ENCODE measurements around the gene KRT4.

The KRT4 gene

DNA sequence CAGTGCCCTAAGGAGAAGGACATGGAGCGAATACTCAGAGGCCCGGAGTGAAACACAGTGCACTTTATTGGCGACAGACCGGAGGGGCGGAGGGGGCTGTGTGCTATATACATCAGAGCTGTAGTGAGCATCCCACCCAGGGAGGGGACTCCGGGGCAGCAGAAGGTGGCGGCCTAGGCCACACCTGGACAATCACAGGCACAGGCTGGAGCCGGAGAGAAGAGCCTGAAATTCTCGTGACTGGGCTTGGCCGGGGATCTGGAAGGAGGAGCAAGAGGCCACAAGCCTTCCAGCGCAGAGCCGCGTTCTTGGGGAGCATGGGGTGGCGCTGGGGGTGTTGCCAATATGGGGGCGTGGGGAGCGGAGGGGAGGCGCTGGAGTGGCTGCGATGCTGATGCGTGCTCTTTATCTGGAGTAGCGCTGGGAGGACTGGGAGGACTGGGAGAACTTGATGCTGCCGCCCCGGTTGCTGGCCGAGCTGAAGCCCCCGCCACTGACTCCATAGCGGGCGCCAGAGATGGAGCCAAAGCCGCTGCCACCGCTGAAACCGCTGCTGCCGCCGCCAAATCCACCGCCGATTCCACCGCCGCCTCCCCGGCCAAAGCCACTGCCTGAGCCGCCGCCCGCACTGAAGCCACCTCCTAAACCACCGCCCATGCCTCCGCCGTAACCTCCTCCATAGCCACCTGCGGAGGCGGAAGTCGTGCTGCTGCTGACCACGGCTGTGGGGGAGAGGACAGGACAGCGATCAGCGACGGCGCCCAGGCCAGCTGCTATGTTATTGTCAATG is 24.1 kb downstream of the KRT4 start:
- Histone ChIP-seq H3K9ac (ENCODE audit: insufficient read length) (no peak overlapping the region), H3K9me3 (ENCODE audit: low read depth, low read length) (no peaks in the 10 kb centered on the region)
- DNase-seq (ENCODE audit: low read depth, low spot score), result no peak

DNA sequence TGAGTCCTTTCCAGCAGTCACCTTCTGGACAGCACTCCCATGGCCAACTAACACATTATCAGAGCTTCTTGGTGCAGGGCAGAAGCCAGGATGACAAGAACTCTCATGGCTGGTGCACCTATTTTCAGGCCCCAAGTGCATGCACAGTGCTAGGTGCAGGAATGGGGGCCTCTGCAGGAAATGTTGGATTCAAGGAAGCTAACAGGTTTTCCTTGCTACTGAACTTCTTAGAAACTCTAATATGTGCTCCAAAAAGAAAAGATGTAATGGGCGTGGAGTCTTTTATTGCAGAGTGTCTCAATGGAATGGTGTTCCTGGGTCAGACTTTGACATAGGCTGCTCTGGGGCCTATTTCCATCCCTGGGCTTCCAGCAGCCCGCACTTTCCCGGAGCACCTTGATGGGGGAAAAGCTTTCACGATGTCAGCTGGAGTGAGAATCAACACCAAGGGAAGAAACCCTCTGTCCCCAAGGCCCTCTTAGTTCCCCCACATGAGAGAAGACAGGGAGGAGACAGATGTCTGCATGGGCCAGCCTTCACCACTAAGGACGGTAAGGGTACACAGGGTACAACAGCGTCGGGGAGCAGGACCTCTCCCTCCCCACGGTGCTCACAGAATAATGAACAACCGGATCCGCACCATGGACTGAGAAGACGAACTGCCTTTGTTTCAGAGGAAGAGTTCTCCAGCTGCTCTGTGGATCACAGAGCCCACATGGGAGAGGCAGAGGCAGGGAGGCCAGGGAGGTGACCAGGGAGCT is 24.9 kb downstream of the KRT4 start:
- Histone ChIP-seq H3K4me3 (no peak overlapping the region), H3K9me3 (ENCODE audit: low read depth, low read length) (no peaks in the 10 kb centered on the region), H3K27ac (no peak overlapping the region), H3K36me3 (ENCODE audit: insufficient read depth, low read length) (no peaks in the 10 kb centered on the region), H3K9ac (ENCODE audit: insufficient read length) (no peak overlapping the region)
- no peak for DNase-seq (ENCODE audit: low read depth, low spot score)
- no peak for TF ChIP-seq FOXP2 (optimal IDR thresholded peaks at IDR 0.05; ENCODE audit: control extremely low read depth, extremely low read length, insufficient read depth)
- TF ChIP-seq POLR2AphosphoS5 (IDR thresholded peaks at IDR 0.05; ENCODE audit: borderline replicate concordance, low read depth, low read length), result no peak
- no peak for TF ChIP-seq EZH2 (IDR thresholded peaks at IDR 0.05)

More for the DNA sequence above, 24.1 kb downstream of the KRT4 start:
- TF ChIP-seq FOXP2 (optimal IDR thresholded peaks at IDR 0.05; ENCODE audit: control extremely low read depth, extremely low read length, insufficient read depth), result no peak
- TF ChIP-seq POLR2AphosphoS5 (IDR thresholded peaks at IDR 0.05; ENCODE audit: borderline replicate concordance, low read depth, low read length), result no peak
- no peak for TF ChIP-seq EZH2 (IDR thresholded peaks at IDR 0.05)
- no peak overlapping the region for H3K4me3 ChIP-seq
- no peak overlapping the region for H3K27ac ChIP-seq
- H3K36me3 ChIP-seq (ENCODE audit: insufficient read depth, low read length), result no peaks in the 10 kb centered on the region

DNA sequence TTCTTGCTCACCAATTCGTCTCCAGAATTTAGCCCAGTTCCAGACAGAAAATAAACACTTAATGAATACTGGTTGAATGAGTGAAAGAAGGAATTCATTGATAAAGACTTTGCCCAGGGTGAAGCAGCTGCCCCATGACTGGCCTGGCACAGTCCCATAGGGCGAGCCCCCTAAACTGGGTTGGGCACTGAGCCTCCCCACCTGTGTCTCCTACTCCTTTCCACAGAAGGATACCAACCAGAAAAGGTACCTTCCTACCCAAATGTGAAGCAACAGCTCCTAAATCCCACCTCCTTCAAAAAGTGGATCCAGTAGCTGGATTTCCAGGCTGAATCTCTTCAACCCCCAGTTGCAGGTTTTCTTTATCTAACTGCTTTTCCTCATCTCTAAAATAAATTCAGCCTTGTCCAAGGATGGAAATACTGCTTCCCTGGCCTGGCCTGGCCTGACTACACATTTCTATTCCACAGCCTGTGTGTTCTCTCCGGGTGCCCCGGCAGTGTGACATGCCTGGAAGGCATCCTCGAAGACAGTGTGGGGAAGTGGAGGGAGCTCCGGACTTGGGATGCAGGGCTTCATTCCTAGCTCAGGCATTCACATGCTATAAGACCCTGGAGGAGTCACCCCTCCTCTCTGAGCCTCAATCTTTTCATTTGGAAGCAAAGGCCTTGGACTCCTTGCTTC is 25.6 kb downstream of the KRT4 start:
- Histone ChIP-seq H3K27ac (no peak overlapping the region), H3K4me3 (no peak overlapping the region), H3K36me3 (ENCODE audit: insufficient read depth, low read length) (no peaks in the 10 kb centered on the region), H3K9ac (ENCODE audit: insufficient read length) (no peak overlapping the region), H3K9me3 (ENCODE audit: low read depth, low read length) (no peaks in the 10 kb centered on the region)
- no peak for DNase-seq (ENCODE audit: low read depth, low spot score)
- TF ChIP-seq EZH2 (IDR thresholded peaks at IDR 0.05) (no peak), FOXP2 (optimal IDR thresholded peaks at IDR 0.05; ENCODE audit: control extremely low read depth, extremely low read length, insufficient read depth) (no peak), POLR2AphosphoS5 (IDR thresholded peaks at IDR 0.05; ENCODE audit: borderline replicate concordance, low read depth, low read length) (no peak)

DNA sequence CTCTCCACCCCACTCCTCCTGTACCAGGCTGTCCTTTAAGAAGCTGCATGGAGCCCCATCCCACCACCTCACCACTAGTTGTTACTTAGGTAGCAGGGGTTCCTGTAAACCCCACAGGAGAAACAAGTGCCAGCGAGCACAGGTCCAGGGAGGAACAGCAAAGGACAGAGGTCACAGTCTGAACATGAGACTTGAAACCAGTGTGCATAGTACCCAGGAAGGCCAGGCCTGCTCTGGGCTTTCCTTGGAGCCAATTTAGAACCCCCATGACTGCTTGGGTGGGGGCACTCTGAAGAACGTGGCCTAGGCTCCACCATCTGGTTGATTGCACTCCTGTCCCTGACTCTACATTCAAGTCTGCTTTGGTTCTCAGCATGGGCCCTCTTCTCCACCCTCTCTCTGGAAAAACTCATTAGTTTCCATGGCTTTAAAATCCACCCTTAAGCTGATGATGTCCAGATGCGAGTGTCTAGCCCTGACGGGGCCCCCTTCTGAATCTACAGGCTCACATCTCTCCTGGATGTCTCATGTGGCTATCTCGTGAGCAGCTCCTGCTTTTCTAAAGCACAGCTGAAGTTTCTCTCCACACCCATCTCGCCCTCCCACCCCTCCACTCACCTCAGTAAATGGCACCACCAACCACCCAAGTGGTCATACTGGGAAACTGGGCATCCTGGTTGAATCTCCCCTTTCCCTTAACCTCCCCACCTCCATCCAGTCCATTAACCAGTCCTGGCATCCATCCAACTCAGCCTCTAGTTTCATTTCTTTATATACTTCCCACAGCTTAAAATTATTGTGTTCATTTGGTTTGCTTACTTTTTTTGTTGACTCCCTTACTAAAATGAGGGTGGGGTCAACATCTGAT is 26.4 kb downstream of the KRT4 start:
- Histone ChIP-seq H3K4me3 (no peak overlapping the region), H3K9me3 (ENCODE audit: low read depth, low read length) (no peaks in the 10 kb centered on the region), H3K36me3 (ENCODE audit: insufficient read depth, low read length) (no peaks in the 10 kb centered on the region), H3K9ac (ENCODE audit: insufficient read length) (no peak overlapping the region), H3K27ac (no peak overlapping the region)
- DNase-seq (ENCODE audit: low read depth, low spot score), result no peak
- TF ChIP-seq FOXP2 (optimal IDR thresholded peaks at IDR 0.05; ENCODE audit: control extremely low read depth, extremely low read length, insufficient read depth) (no peak), POLR2AphosphoS5 (IDR thresholded peaks at IDR 0.05; ENCODE audit: borderline replicate concordance, low read depth, low read length) (no peak), EZH2 (IDR thresholded peaks at IDR 0.05) (no peak)

DNA sequence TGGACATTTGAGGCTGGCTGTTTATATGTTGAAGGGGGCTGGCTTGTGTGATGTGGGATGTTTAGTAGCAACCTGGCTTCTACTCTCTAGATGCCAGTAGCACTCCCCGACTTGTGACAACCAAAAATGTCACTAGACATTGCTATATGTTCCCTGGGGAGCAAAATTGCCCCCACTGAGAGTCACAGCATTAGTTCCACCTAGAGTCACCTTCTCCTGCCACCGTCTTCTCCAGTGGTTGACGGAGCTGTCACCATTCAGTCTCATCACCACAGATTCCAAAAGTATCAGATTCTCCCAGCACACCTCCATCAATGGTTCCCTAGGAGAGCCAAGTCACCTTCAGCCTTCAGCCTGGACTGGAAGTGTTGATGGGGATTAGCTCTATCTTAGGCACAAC is 29.0 kb downstream of the KRT4 start:
- no peak for TF ChIP-seq POLR2AphosphoS5 (IDR thresholded peaks at IDR 0.05; ENCODE audit: borderline replicate concordance, low read depth, low read length)
- TF ChIP-seq FOXP2 (optimal IDR thresholded peaks at IDR 0.05; ENCODE audit: control extremely low read depth, extremely low read length, insufficient read depth), result no peak
- no peak for TF ChIP-seq EZH2 (IDR thresholded peaks at IDR 0.05)
- no peak overlapping the region for H3K27ac ChIP-seq
- H3K9me3 ChIP-seq (ENCODE audit: low read depth, low read length), result no peaks in the 10 kb centered on the region
- no peak overlapping the region for H3K9ac ChIP-seq (ENCODE audit: insufficient read length)
- H3K4me3 ChIP-seq, result no peak overlapping the region
- no peak for DNase-seq (ENCODE audit: low read depth, low spot score)
- H3K36me3 ChIP-seq (ENCODE audit: insufficient read depth, low read length), result no peaks in the 10 kb centered on the region

DNA sequence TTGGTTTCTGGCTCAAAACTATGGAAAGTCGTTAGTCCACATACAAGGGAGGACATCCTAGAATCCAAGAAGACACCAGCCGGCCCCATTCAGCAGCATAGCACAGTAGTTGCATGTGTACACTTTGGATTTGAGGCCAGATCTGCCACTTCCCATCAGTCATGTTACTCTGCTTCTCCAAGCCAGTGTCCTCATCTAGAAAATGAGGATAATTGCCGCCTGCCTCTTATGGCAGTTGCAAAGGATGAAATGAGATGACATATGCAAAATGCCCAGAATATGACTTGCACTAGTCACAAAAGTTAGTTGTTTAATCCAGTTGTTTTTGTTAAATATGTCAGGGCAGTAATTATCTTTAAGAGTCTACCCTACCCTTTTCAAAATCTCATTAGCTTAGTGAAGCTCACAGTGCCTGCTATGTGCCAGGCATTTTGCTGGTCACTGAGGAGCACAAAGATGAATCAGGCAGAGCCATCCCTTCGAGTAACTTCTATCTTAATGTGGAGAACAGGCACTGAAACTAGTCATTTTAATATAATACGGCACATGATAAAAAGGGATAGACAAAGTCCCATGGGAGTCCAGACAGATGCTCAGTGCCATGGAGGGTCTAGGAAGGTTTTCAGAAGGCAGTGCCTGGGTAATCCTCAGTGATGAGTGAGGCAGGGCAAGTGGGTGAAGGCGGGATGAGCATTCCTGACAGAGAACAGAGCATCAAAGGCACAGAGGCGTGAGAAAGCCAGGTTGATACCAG is 30.2 kb downstream of the KRT4 start:
- H3K9me3 ChIP-seq (ENCODE audit: low read depth, low read length), result no peaks in the 10 kb centered on the region
- DNase-seq (ENCODE audit: low read depth, low spot score), result no peak

DNA sequence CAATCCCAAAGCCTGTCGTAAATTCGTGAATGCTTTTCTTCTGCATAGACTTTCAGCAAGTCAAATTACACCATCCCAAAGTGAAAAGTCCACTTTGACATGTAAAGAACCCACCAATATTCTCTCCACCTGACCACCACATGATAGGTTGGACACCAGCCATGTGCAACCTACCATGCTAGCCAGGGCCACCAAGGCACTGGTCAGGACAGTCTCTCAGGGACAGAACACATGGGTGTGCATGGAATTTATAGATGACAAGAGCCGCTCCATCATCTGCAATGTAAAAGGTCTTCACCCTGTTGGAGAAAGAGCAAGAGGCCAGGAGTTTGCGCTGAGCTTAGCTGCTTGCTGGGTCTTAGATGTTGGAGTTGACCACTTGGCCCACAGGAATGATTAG is 31.4 kb downstream of the KRT4 start:
- no peak for TF ChIP-seq FOXP2 (optimal IDR thresholded peaks at IDR 0.05; ENCODE audit: control extremely low read depth, extremely low read length, insufficient read depth)
- Histone ChIP-seq H3K36me3 (ENCODE audit: insufficient read depth, low read length) (no peaks in the 10 kb centered on the region), H3K27ac (no peak overlapping the region), H3K4me3 (no peak overlapping the region), H3K9ac (ENCODE audit: insufficient read length) (no peak overlapping the region), H3K9me3 (ENCODE audit: low read depth, low read length) (no peaks in the 10 kb centered on the region)
- no peak for DNase-seq (ENCODE audit: low read depth, low spot score)

More for the DNA sequence above, 30.2 kb downstream of the KRT4 start:
- TF ChIP-seq EZH2 (IDR thresholded peaks at IDR 0.05), result no peak
- TF ChIP-seq POLR2AphosphoS5 (IDR thresholded peaks at IDR 0.05; ENCODE audit: borderline replicate concordance, low read depth, low read length), result no peak
- no peak for TF ChIP-seq FOXP2 (optimal IDR thresholded peaks at IDR 0.05; ENCODE audit: control extremely low read depth, extremely low read length, insufficient read depth)
- Histone ChIP-seq H3K4me3 (no peak overlapping the region), H3K9ac (ENCODE audit: insufficient read length) (no peak overlapping the region), H3K36me3 (ENCODE audit: insufficient read depth, low read length) (no peaks in the 10 kb centered on the region), H3K27ac (no peak overlapping the region)

Data from SK-N-MC (cell line).